Gastrocnemius medialis (tissue), 4 donors: ENCODE data around the gene MAP3K5. TPM values are rescaled to one million over a fixed set of nuclear protein-coding genes. Genes with fewer than 3 reads are reported as not detected.

Experiments used
- ATAC-seq, 2 donors: fragments of 150-250 bp; one replicate each; pipeline ENCODE4 v1.9.1; 2016
- DNase-seq, 2 donors: peaks; one replicate each; pipeline ENCODE4 v3.0.0-alpha.2; 2019
- H3K27ac ChIP-seq, 4 donors: fragments of 200-600 bp; sonication (generic); 1 replicate in 1 of 4; 2 replicates in 3 of 4; pipeline ENCODE4 v1.5.1; 2016 to 2018; ENCODE audit warnings: mild to moderate bottlenecking in 2 of 4, moderate library complexity in 1 of 4
- H3K27me3 ChIP-seq, 3 donors: fragments of 200-600 bp; sonication (generic) in 2 of 3; 1 replicate in 1 of 3; 2 replicates in 2 of 3; pipeline versions ENCODE4 v1.5.1 to v1.6.0; 2016 to 2019; ENCODE audit warnings: mild to moderate bottlenecking in 1 of 3, moderate library complexity in 1 of 3
- H3K36me3 ChIP-seq, 2 donors: fragments of 200-600 bp; sonication (generic) in 1 of 2; one replicate each; pipeline ENCODE4 v1.5.1; 2017 to 2018
- H3K4me1 ChIP-seq, 2 donors: fragments of 200-600 bp; sonication (generic) in 1 of 2; one replicate each; pipeline ENCODE4 v1.5.1; 2016 to 2017; ENCODE audit warnings: mild to moderate bottlenecking in 2 of 2
- H3K4me3 ChIP-seq, 4 donors: fragments of 200-600 bp; sonication (generic) in 3 of 4; 1 replicate in 1 of 4; 2 replicates in 3 of 4; pipeline ENCODE4 v1.5.1; 2016 to 2019; ENCODE audit warnings: mild to moderate bottlenecking in 2 of 4
- H3K9me3 ChIP-seq, 3 donors: fragments of 200-600 bp; sonication (generic) in 2 of 3; 1 replicate in 1 of 3; 2 replicates in 2 of 3; pipeline ENCODE4 v1.5.1; 2016 to 2019
- CTCF ChIP-seq, 5 experiments: fragments of 450-650 bp in 3 of 5; fragments of 200-600 bp in 2 of 5; sonication (generic) in 2 of 5; IDR thresholded peaks in 4 of 5; conservative IDR thresholded peaks in 1 of 5; 1 replicate in 4 of 5; 2 replicates in 1 of 5; pipeline ENCODE4 v1.5.1; 2016 to 2019; ENCODE audit warnings: antibody characterized with exemption in 5 of 5, mild to moderate bottlenecking in 3 of 5, moderate library complexity in 3 of 5
- POLR2A ChIP-seq, 2 donors: fragments of 450-650 bp; IDR thresholded peaks; one replicate each; pipeline ENCODE4 v1.6.1; 2017; ENCODE audit warnings: antibody characterized with exemption in 2 of 2, mild to moderate bottlenecking in 2 of 2, moderate library complexity in 2 of 2
- in situ Hi-C, 4 donors: fragments of 200-750 bp; cut with MboI; loops; one replicate each; pipeline versions ENCODE4 v1.15.0 to v1.8.0; 2017; ENCODE audit warnings: low sequenced_read_pairs in 4 of 4
- intact Hi-C: fragments of 100-400 bp; cut with DNase I; formaldehyde crosslinking; loops from one replicate; pipeline ENCODE4 v1.15.1; 2023; ENCODE audit warnings: low total_unique reads
- total RNA-seq, 4 donors: library from RNA; depleted of rRNA; stranded (reverse); fragments of >200 nt; gene quantifications; one replicate each; pipeline versions ENCODE4 v1.1.0 to v1.2.3, GENCODE V29; 2016

MAP3K5 gene
- total RNA-seq, 4 donors from 2014 or later: 2.9 to 46.9 (median 4.9) TPM

GRCh38 chr6:136524339-136524935 lies 267.8 kb downstream of the MAP3K5 start:
- ATAC-seq (no peak), DNase-seq (no peak)
- TF ChIP-seq CTCF (IDR thresholded peaks at IDR 0.05 in 4 of 5, conservative IDR thresholded peaks at IDR 0.05 in 1 of 5): no peak
- no peak for TF ChIP-seq POLR2A (IDR thresholded peaks at IDR 0.05)
- no peaks in the 10 kb centered on the region for H3K4me1 ChIP-seq
- H3K4me3 ChIP-seq: no peak overlapping the region
- H3K27me3 ChIP-seq: peaks cover 0 to 3% (median 0%) of the 10 kb centered on the region in 3 donors
- in situ Hi-C loops: no loop called here
- intact Hi-C loops: no loop called here
- no peaks in the 10 kb centered on the region for H3K36me3 ChIP-seq
- no peak overlapping the region for H3K27ac ChIP-seq
- H3K9me3 ChIP-seq: no peaks in the 10 kb centered on the region

DNA sequence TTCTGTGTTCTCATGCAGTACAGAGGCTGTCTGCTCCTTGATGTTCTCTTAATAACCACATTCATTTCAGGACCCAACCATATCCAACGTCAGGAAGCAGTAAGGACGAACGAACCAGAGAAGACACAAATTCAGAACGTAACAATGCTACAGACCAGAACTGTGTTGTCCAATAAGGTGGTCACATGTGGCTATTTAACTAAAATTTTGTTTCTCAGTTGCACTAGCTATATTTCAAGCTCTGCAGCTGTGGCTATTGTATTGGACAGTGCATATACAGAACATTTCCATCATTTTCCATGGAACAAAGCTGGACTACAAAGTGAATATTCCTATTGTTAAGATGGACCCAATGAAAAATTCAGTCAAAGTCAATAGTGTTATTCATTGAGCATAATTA lies 269.1 kb downstream of the MAP3K5 start:
- H3K36me3 ChIP-seq: no peaks in the 10 kb centered on the region
- no peak for ATAC-seq
- H3K4me3 ChIP-seq: no peak overlapping the region
- H3K27ac ChIP-seq: no peak overlapping the region
- TF ChIP-seq POLR2A (IDR thresholded peaks at IDR 0.05): no peak
- TF ChIP-seq CTCF (IDR thresholded peaks at IDR 0.05 in 4 of 5, conservative IDR thresholded peaks at IDR 0.05 in 1 of 5): no peak
- intact Hi-C loops: no loop called here
- in situ Hi-C loops: no loop called here
- H3K4me1 ChIP-seq: no peaks in the 10 kb centered on the region
- DNase-seq: no peak
- H3K27me3 ChIP-seq: peaks cover 0 to 3% (median 0%) of the 10 kb centered on the region in 3 donors
- H3K9me3 ChIP-seq: no peaks in the 10 kb centered on the region

- H3K27ac ChIP-seq: no peak overlapping the region
- no peak for ATAC-seq
- peaks cover 0 to 3% (median 0%) of the 10 kb centered on the region in 3 donors for H3K27me3 ChIP-seq
- H3K4me1 ChIP-seq: no peaks in the 10 kb centered on the region
- TF ChIP-seq POLR2A (IDR thresholded peaks at IDR 0.05): no peak
- TF ChIP-seq CTCF (IDR thresholded peaks at IDR 0.05 in 4 of 5, conservative IDR thresholded peaks at IDR 0.05 in 1 of 5): no peak
- no peaks in the 10 kb centered on the region for H3K9me3 ChIP-seq
- H3K36me3 ChIP-seq: no peaks in the 10 kb centered on the region
- DNase-seq: no peak
- in situ Hi-C loops (no loop called here), intact Hi-C loops (no loop called here)
- H3K4me3 ChIP-seq: no peak overlapping the region
Measured at GRCh38 chr6:136522636-136523035, 269.6 kb downstream of the MAP3K5 start.

GRCh38 chr6:136521911-136522310 lies 270.4 kb downstream of the MAP3K5 start:
- TF ChIP-seq CTCF (IDR thresholded peaks at IDR 0.05 in 4 of 5, conservative IDR thresholded peaks at IDR 0.05 in 1 of 5): no peak
- TF ChIP-seq POLR2A (IDR thresholded peaks at IDR 0.05): no peak
- Histone ChIP-seq H3K27ac (no peak overlapping the region), H3K4me3 (no peak overlapping the region), H3K27me3 (peaks cover 0 to under 1% (median 0%) of the 10 kb centered on the region in 3 donors), H3K36me3 (no peaks in the 10 kb centered on the region), H3K4me1 (no peaks in the 10 kb centered on the region), H3K9me3 (no peaks in the 10 kb centered on the region)
- DNase-seq: no peak
- intact Hi-C loops: no loop called here
- in situ Hi-C loops: no loop called here
- ATAC-seq: no peak

GRCh38 chr6:136521427-136521826 lies 270.9 kb downstream of the MAP3K5 start:
- no peaks in the 10 kb centered on the region for H3K27me3 ChIP-seq
- no peak overlapping the region for H3K27ac ChIP-seq
- intact Hi-C loops: no loop called here
- H3K4me3 ChIP-seq: no peak overlapping the region
- no peaks in the 10 kb centered on the region for H3K9me3 ChIP-seq
- no peaks in the 10 kb centered on the region for H3K4me1 ChIP-seq
- DNase-seq: no peak
- in situ Hi-C loops: no loop called here
- ATAC-seq: no peak
- H3K36me3 ChIP-seq: no peaks in the 10 kb centered on the region
- TF ChIP-seq POLR2A (IDR thresholded peaks at IDR 0.05): no peak
- no peak for TF ChIP-seq CTCF (IDR thresholded peaks at IDR 0.05 in 4 of 5, conservative IDR thresholded peaks at IDR 0.05 in 1 of 5)
